ENCODE measurements around the gene TLN1.

GRCh38 chr9:35658137-35658967, 73.6 kb downstream of the TLN1 start, which contains the start of gene CCDC107:
- peak; percentile 80 for TF ChIP-seq CTCF (IDR thresholded peaks at IDR 0.05; ENCODE audit: low read depth, low read length, poor library complexity, severe bottlenecking)
- no peak for TF ChIP-seq EZH2phosphoT487 (IDR thresholded peaks at IDR 0.05; ENCODE audit: borderline replicate concordance, low read length)

Data from DOHH2 (cell line).